Activated CD8-positive, alpha-beta memory T cell treated with anti-CD3 and anti-CD28 coated beads for 48 hours (primary cell): ENCODE measurements around the gene OR2L8.

Experiments used
- DNase-seq, 3 experiments: peaks; one replicate each; pipeline ENCODE4 v3.0.0-alpha.2; 2020; ENCODE audit warnings: low read depth in 2 of 3, low spot score in 2 of 3

The OR2L8 gene, protein sequence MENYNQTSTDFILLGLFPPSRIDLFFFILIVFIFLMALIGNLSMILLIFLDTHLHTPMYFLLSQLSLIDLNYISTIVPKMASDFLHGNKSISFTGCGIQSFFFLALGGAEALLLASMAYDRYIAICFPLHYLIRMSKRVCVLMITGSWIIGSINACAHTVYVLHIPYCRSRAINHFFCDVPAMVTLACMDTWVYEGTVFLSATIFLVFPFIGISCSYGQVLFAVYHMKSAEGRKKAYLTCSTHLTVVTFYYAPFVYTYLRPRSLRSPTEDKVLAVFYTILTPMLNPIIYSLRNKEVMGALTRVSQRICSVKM

DNA sequence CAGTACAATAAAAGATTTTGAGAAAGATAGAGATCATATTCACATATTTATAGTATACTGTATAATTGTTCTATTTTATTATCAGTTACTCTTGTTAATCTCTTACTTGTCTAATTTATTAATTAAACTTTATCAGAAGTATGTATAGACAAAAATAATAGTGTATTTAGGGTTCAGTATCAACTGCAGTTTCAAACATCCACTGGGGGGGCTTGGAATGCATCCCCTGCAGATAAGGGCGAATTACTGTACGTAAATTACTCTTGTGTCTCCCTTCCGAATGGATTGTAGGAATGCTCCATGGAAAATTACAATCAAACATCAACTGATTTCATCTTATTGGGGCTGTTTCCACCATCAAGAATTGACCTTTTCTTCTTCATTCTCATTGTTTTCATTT is at the start of gene OR2L8:
Gene OR2L8 (plus strand): TSS at position 301 of the 400 bp plus-strand sequence. CDS start 0 bp downstream, at position 301.
- no peak for DNase-seq

DNA sequence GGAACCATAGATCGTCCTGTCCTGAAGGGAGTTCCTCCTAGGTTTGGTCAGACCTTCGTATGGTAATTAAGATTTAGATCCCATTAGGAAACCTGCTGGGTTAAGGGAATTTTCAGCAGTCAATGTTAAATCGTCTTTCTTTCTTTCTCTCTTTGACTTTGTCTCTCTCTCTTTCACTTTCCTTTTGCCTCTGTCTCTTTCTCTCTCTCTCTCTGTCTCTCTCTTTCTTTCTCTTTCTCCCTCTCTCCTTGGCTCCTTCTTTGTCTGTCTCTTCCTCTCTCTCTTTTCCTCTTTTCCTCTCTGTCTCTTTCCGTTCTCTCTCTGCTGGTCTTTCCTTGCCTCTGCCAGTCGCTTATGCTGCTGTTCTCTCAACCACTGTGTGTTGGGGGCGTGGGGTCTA is 44.5 kb upstream of the OR2L8 start:
- DNase-seq: no peak

DNA sequence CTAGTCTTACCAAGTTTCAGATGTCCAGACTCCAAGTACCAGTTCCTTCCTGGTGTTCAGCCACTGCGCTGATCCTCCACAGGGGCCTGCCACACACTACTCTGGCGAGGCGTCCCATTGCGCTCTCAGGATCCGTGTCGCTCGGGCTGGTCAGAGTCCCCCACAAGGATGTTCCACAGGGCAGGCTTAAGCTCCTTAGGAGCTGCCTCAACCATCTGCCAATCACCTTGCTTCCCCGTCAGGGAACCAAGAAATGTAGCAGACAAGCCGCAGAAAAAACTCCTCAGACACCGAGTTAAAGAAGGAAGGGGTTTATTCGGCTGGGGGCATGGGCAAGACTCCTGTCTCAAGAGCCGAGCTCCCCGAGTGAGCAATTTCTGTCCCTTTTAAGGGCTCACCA is 43.5 kb upstream of the OR2L8 start:
- no peak for DNase-seq

DNA sequence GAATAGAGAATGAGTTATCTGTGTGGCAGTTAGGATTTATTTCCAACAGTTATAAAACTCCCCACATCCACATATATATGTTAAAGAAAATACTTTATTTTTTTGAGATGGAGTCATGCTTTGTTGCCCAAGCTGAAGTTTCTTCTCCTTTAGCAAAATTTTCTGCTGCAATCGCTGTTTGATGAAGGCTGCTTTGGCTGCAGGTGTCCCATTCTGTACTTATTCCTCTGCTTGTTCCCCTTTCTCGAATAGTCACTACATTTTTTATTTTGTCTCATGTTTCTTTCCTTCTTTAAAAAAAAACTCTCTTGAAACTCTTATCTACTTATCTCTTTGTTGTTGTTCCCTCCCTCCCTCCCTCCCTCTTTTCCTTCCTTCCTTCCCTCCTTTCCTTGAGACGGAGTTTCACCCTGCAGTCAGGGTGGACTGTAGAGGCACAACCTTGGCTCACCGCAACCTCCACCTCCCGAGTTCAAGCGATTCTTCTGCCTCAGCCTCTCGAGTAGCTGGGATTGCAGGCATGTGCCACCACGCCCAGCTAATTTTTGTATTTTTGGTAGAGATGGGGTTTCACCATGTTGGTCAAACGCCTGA is 42.7 kb upstream of the OR2L8 start:
- DNase-seq: no peak

DNA sequence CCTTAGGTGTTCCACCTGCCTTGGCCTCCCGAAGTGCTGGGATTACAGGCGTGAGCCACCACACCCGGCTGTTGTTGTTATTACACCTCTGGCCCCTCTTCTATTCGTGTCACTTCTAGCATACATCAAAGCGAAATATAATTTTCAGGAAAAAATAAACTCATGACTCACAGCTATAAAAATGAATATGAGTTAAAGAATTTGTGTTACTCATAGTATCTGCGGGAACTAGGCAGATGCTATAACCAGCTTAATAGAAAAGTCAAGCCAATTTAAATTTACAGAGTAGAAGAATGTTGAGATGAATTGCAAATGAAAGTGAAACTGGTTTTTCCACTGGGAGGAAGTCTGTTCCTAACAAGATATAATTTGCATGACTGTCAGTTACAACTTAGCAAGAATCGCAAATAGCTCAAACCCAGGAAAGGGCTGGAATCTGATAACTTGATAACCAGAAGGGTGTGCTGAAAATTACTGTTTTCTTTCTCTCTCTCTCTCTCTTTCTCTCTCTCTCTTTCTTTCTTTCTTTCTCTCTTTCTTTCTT is 42.1 kb upstream of the OR2L8 start:
- no peak for DNase-seq

DNA sequence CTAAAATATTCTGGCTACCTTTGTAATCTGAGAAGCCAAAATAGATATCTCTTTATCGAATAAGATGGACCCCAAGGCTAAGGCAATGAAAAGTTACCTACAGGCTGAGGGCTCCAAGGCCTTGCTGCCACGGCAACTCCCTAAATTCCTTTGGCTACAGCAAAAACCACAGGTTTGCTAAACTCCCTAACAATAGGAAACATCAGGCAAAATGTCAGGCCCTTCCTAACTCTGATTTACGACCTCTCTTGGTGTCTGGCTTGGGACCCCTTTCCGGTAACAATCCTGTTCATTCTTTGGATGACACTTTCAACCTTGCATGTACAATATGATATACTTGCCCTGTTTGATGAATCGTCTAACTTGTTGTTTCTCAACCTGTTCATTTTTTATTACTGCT is 39.9 kb upstream of the OR2L8 start:
- no peak for DNase-seq

DNA sequence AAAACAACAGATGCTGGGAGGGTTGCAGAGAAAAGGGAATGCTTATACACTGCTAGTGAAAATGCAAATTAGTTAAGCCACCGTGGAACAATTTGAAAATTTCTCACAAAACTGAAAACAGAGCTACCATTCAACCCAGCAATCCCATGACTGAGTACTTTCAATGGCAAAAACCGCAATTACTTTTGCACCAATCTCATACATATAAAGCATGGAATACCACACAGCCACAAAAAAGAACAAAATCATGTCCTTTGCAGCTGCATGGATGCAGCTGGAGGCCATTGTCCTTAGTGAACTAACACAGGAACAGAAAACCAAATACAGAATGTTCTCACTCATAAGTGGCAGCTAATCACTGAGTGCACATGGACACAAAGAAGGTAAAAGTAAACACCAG is 34.9 kb upstream of the OR2L8 start:
- no peak for DNase-seq

DNA sequence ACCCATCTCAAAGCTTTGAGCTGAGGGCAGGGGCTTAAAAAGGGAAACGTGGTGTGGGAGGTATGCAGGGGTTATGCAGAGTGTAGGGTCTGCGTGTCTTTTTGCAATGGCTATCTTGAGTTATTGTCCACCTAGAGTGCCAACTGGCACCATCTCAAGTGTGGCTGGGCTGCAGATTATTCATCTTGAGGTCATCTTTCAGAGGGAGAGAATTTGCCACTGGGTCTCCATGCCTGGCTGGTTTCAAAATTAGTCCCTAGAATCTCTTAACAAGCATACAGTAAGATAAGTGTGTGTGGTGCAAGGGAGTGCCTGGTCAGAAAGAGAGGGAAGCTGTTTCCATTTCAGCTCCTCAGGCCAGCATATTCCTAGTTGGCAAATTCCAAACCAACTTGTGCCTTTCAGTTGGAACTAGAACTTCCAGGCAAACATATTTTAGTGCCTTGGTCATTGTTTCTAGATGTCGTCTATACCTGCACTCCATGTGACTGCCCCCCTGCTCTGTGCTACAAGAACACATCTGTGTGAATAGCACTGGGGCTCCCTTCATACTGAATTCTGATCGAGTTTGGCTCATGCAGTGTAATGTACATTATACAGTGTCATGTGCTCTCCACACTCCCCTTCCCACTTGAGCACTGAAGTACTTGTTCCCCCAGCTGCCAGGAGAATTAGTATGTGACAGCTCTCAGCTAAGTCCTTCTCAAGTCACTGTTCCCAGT is 33.6 kb upstream of the OR2L8 start:
- no peak for DNase-seq

DNA sequence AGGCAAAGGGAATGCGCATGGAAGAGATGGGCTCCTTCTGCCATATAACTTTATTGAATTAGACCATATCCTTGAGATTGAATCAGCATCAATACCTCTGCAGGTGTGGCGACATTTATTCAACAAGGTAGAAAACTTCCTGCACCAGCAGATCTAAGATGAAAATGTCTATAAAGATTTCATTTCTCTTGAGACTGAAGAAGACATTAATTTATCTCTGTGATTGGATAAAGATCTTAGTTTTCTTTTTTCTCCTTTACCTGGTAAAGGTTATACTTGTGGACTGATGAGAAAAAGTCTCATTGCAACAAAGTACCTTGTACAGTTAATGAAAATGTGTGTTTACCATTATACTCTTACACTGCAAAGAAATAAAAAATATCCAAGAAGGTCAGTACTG is 28.7 kb upstream of the OR2L8 start, which contains the start of gene OR2T8:
Gene OR2T8 (plus strand): TSS at position 301 of the 400 bp plus-strand sequence. CDS start 766 bp downstream, outside the sequence.
- no peak for DNase-seq

DNA sequence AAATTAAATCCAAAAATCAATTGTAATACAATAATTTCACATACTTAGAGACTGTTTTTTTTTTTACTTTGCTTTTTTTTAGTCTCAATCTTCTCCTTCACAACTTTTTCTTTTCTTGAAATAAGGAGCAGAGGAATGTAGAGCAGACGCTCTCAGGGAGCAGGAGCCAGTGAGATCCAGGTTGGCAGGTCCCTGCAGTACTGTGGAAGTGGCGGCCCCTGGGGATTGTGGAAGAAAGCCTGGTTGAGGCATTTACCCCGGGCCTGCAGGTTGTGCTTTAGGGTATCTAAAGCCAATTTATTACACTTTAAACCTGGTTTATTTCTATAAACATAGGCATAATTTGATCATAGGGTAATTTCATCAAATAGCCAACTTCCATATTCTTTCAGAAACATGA is 24.7 kb upstream of the OR2L8 start:
- DNase-seq: no peak

DNA sequence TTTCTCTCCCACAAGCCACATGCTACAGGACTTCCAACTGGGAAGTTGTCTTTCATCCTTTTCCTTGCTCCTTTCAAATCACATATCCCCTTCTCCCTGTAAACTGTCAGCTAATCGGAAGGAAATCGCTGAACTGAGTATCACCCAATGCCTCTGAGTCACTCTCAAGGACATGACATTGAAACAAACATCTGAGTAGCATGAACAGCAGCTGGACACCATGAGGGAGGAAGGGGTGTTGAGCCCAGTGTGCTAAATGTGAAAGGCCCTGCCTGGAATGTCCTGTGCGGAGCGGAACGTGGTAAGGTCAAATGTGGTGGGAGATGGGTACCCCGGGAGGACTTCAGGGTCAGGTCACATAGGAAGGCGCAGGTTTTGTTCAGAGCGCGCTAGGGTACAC is 23.8 kb upstream of the OR2L8 start, which contains the start of gene OR2AJ1:
Gene OR2AJ1 (plus strand): TSS at position 22 of the 400 bp plus-strand sequence. CDS start 8,880 bp downstream, outside the sequence.
- DNase-seq: no peak

DNA sequence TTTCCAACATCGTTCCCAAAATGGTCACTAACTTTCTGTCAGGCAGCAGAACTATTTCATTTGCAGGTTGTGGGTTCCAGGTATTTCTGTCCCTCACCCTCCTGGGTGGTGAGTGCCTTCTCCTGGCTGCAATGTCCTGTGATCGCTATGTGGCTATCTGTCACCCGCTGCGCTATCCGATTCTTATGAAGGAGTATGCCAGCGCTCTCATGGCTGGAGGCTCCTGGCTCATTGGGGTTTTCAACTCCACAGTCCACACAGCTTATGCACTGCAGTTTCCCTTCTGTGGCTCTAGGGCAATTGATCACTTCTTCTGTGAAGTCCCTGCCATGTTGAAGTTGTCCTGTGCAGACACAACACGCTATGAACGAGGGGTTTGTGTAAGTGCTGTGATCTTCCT is 14.7 kb upstream of the OR2L8 start:
- no peak for DNase-seq

DNA sequence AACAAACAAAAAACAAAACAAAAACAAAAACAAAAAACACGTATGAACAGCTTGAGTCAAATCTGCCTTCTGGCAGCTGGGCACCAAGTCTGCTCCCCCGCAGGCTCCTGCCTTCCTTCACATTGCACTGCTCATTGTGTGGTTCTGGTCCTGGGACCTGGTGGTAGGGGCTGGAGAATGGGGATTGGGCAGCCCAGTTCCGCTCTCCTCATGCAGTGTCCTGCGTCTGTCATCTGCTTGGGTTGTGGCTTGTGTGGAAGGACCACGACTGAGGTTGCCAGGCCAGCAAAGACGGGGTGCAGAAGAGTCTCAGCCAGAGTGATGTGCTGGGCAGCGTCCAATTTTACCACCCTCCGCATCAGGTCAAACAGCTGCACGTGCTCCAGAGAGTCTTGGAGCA is 12.9 kb upstream of the OR2L8 start:
- no peak for DNase-seq

DNA sequence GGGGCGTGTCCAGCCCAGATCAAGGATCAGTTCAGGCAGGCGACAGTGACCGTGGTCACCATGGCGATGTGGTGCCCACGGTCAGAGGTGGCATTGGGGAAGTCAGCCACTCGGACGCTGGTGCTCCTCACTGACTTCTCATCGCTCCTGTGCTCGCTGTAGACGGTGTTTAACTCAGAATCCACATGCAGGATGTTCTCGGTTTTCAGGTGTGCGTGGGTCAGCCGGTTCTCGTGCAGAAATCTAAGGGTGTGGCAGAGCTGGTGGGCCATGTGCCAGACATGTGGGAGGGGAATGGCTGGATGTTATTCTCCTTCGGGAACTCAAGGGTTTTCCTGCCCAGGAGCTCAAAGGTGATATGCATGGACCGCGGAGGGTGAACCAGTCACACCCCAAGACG is 12.2 kb upstream of the OR2L8 start:
- DNase-seq: no peak

DNA sequence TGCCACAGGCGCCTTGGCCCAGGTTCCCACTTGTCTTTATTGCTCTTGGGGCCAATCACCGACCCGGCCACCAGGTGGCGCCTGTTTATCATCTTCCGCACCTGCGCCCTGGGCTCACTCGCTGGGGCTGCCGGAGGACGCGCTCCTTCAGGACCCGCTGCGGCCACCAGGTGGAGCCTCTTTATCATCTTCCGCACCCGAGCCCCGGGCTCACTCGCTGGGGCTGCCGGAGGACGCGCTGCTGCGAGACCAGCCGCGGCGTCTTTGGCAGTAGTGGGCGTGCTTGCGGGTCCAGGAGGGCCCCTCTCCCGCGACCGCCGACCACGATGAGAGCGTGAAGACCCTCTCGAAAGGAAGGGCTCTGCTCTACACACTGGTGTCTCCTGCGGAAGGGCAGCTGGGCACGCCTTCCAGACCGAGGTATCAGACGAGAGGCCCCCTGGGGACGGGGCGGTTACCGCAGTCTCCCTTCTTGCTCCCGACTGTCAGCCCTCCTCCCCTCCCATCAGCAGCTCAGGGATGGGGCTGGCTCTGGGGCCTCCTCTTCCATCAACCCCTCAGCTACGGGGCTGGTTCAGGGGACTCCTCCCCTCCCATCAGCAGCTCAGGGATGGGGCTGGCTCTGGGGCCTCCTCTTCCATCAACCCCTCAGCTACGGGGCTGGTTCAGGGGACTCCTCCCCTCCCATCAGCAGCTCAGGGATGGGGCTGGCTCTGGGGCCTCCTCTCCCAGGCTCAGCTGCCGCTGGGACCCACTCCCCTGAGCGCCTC is 11.5 kb upstream of the OR2L8 start:
- peak; percentile 80 to 87 (median 87) for DNase-seq

DNA sequence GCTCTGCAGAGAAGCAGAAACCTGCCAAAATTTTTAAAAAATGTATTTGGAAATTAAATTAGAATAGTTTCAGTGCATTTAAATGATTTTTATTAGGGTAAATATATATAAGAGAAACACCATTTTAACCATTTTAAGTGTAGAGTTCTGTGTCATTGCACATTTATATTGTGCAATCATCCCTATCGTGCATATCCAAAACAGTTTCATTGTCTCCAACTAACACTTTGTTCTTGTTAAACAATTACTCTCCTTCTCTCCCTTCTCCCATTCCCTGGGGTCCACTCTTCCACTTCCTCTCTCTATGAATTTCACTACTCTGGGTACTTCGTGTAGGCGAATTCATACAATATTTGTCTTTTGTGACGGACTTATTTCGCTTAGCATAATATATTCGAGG is 6.0 kb upstream of the OR2L8 start:
- DNase-seq: no peak

DNA sequence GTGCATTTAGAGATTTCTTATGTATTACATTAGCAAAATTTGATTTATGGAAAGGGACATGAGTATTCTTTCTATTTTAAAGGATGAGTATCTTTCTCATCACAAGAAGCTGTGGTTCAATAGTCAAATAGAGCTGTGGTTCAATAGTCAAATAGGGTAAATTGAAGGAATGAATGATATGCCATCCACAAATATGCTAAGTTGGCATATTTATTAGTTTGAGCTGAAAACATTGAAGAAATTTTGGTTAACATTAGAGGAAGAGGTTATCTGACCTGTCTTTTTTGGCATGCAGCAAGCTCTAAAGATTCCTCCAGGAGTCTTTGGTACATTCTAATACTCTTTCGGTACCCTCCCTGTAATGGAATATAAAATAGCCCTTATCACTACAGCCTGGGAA is 4.8 kb downstream of the OR2L8 start:
- DNase-seq: no peak

DNA sequence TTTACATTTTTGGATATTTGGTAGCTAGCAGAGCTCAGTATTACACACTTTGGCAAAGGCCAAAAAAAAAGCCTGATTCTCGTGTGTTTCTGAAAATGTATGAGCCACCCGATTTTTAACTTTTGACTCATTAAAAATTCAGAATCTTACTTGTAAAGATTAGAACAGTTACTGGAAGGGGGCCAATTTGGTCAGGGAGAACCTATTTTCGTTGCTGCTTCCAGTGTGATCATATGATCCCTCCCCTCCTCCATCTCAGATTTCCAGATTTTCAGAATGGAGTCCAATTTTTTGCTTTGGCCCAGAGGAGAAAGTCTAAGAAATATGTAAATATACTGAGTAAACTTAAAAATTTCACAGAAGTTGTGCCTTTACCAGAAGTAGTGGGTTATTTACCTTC is 13.1 kb downstream of the OR2L8 start:
- no peak for DNase-seq

DNA sequence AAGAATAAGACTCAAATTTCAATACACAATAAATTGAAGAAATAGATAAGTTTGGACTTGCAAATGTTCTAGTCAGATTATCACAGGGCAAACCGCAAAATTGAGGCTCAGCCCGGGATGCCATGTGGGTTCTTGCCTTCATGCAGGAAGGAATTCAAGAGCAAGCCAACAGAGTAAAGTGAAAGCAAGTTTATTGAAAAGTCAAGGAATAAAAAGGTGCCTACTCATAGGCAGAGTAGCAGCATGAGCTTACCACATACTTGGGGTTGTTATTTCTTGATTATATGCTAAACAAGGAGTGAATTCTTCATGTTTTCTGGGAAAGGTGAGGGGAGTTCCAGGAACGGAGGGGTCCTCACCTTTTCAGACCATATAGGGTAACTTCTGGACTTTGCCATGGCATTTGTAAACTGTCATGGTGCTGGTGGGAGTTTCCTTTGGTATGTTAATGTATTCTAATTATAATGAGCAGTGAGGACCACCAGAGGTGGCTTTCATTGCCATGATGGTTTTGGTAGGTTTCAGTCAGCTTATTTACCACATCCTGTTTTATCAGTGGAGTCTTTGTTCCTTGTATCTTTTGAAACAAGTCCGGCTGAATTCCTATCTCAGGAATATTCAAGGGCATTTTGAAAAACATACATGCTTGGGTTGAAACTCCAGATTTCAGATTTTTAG is 14.4 kb downstream of the OR2L8 start:
- DNase-seq: no peak

DNA sequence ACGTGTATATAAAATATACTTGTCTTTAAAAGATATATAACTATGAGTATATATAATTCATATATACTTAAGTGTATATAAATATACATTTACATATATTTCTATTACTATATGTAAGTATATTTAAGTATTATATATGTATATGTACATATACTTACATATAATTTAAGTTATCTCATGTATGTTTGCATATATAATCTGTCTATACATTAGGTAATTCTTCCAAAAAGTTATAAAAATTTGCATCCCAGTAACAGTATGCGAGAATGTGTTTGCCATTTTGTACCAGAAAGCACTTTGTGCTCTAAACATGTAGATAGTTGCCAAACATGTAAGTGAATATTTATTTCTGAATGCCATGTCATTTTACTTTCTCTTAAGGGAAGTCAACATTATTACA is 16.3 kb downstream of the OR2L8 start, which contains the start of gene OR2AK2:
Gene OR2AK2 (plus strand): TSS at position 301 of the 400 bp plus-strand sequence. CDS start 144 bp downstream, outside the sequence.
- DNase-seq: no peak
